Nephron progenitor cell (in vitro differentiated cells): ENCODE measurements around the gene CPNE5.

Experiments
- DNase-seq: peaks from one replicate; pipeline ENCODE4 v3.0.0; 2021
- H3K27ac Mint-ChIP-seq: 2 replicates; pipeline ENCODE4 v1.8.0; 2021; ENCODE audit warnings: mild to moderate bottlenecking, moderate library complexity, mixed read lengths
- H3K27me3 Mint-ChIP-seq: 2 replicates; pipeline ENCODE4 v1.8.0; 2021; ENCODE audit warnings: mild to moderate bottlenecking, low read depth, mixed read lengths; ENCODE audit not compliant: poor library complexity
- H3K36me3 Mint-ChIP-seq: 2 replicates; pipeline ENCODE4 v1.8.0; 2021; ENCODE audit warnings: low read depth, mixed read lengths
- H3K4me1 Mint-ChIP-seq: 2 replicates; pipeline ENCODE4 v1.8.0; 2021; ENCODE audit warnings: mixed read lengths
- H3K4me3 Mint-ChIP-seq: 2 replicates; pipeline ENCODE4 v1.8.0; 2021; ENCODE audit warnings: mild to moderate bottlenecking, moderate library complexity, mixed read lengths
- H3K9me3 Mint-ChIP-seq: 2 replicates; pipeline ENCODE4 v1.8.0; 2021; ENCODE audit warnings: mild to moderate bottlenecking, moderate library complexity, mixed read lengths
- TF ChIP-seq, protein P1 (sequence below): fragments of 200-600 bp; sonication (generic); IDR thresholded peaks from 2 replicates; pipeline ENCODE4 v1.5.0; 2021; ENCODE audit warnings: antibody characterized with exemption

Gene CPNE5

GRCh38 chr6:36829919-36830544 lies 9.2 kb downstream of the CPNE5 start:
- Mint-ChIP-seq H3K9me3 (peaks cover 4% of the 10 kb centered on the region), H3K4me1 (peaks cover 48% of the 10 kb centered on the region), H3K36me3 (no peaks in the 10 kb centered on the region), H3K27me3 (peaks cover 10% of the 10 kb centered on the region), H3K4me3 (no peak overlapping the region), H3K27ac (no peak overlapping the region)
- DNase-seq = no peak
- TF ChIP-seq, protein P1, sequence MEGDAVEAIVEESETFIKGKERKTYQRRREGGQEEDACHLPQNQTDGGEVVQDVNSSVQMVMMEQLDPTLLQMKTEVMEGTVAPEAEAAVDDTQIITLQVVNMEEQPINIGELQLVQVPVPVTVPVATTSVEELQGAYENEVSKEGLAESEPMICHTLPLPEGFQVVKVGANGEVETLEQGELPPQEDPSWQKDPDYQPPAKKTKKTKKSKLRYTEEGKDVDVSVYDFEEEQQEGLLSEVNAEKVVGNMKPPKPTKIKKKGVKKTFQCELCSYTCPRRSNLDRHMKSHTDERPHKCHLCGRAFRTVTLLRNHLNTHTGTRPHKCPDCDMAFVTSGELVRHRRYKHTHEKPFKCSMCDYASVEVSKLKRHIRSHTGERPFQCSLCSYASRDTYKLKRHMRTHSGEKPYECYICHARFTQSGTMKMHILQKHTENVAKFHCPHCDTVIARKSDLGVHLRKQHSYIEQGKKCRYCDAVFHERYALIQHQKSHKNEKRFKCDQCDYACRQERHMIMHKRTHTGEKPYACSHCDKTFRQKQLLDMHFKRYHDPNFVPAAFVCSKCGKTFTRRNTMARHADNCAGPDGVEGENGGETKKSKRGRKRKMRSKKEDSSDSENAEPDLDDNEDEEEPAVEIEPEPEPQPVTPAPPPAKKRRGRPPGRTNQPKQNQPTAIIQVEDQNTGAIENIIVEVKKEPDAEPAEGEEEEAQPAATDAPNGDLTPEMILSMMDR = no peak

DNA sequence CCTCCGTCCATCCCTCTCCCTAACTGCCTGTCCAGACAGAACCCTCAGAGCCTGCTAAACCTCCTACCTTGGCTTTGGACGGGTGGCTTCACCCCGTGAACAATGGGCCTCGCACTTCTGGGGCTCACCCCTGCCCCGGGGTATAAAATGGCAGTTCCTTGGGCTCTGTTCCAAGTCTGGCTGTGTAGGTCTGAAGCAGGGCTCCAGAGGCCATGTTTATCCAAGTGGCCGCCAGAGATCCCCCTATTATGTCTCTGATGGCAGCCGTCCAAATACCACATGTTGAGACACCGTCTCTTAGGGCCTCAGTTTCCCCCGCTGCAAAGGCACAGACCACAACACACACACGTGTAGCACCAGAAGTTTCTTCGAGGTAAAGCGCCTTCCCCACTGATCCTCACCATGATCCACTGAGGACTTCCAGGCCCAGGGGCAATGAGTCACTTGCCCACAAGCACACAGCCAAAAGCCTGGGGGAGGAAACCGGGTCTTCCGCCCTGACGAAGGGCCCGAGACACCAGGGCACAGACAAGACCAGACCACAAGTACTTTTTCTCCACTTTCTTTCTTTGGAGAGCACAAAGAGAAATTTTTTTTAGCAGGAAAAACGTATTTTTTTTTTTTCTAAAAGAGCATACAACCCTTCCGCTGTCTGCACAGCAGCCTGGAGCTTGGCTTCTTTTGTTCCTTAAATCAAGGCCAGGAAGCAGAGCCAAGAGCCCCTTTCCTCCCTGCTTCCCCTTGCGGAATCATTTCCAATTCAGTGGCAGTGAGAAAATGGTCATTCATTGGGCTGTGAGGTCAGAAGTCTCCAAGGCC lies 11.8 kb downstream of the CPNE5 start:
- H3K36me3 Mint-ChIP-seq = no peaks in the 10 kb centered on the region
- H3K4me3 Mint-ChIP-seq = no peak overlapping the region
- peak overlapping the region; percentile 42 for H3K27ac Mint-ChIP-seq
- TF ChIP-seq, protein P1 = no peak
- no peak for DNase-seq
- H3K4me1 Mint-ChIP-seq = peaks cover 65% of the 10 kb centered on the region
- peaks cover 6% of the 10 kb centered on the region for H3K27me3 Mint-ChIP-seq
- no peaks in the 10 kb centered on the region for H3K9me3 Mint-ChIP-seq

DNA sequence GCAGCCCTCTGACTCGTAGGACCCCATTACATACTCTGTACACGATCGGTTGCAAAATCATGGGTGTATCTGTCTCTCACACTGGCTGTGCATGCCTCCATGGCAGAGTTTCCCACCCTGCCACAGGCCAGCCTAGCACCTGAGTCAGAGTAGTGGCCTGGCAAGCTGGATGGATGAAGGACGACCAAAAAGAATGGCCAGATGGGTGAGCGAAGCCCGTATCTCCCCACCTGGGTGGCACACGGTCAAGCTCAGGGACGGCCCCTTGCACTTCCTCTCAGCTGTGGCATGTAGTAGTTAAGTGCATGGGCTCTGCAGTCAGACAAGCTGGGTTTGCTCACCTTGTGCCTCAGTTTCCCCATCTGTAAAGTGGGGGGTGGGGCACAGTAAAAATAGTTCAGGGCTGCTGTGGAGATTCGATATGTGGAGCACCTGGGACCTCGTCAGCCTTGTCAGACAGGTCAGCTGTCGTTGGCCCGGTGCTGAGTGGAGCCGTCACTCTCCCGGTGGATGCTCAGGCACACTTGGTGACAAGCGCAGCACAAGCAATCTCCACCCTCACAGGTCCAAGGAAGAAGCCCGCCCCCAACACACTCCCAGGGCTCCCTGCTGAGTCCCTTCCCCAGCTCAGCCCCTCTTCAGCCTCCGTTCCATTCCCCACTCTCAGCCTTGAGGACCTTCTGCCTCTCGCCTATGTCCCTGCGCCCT lies 12.6 kb downstream of the CPNE5 start:
- H3K4me3 Mint-ChIP-seq = no peak overlapping the region
- no peak overlapping the region for H3K27ac Mint-ChIP-seq
- TF ChIP-seq, protein P1 = no peak
- H3K36me3 Mint-ChIP-seq = no peaks in the 10 kb centered on the region
- H3K27me3 Mint-ChIP-seq = peaks cover 6% of the 10 kb centered on the region
- DNase-seq = no peak
- H3K9me3 Mint-ChIP-seq = no peaks in the 10 kb centered on the region
- peaks cover 73% of the 10 kb centered on the region for H3K4me1 Mint-ChIP-seq

DNA sequence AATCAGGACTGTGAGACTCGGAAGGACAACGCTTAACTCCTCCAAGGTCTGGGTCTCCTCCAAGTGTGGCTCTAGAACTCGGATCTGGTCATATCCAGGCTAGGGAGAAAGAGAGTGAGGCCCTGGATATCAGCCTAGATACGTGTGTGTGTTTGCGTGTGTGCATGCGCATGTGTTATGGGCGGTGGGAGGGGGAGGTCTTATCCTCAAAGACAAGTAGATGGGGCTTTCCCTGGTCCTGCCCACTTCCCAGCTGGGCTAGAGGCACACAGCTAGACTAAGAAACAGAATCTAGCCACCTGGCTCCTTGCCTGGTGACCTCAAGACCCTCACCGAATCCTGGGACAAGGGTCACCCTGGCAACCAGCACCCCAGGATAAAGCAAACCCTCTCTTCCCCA lies 13.2 kb downstream of the CPNE5 start:
- peaks cover 6% of the 10 kb centered on the region for H3K27me3 Mint-ChIP-seq
- DNase-seq = no peak
- TF ChIP-seq, protein P1 = no peak
- peaks cover 80% of the 10 kb centered on the region for H3K4me1 Mint-ChIP-seq
- no peaks in the 10 kb centered on the region for H3K36me3 Mint-ChIP-seq
- no peak overlapping the region for H3K27ac Mint-ChIP-seq
- H3K9me3 Mint-ChIP-seq = no peaks in the 10 kb centered on the region
- H3K4me3 Mint-ChIP-seq = no peak overlapping the region

DNA sequence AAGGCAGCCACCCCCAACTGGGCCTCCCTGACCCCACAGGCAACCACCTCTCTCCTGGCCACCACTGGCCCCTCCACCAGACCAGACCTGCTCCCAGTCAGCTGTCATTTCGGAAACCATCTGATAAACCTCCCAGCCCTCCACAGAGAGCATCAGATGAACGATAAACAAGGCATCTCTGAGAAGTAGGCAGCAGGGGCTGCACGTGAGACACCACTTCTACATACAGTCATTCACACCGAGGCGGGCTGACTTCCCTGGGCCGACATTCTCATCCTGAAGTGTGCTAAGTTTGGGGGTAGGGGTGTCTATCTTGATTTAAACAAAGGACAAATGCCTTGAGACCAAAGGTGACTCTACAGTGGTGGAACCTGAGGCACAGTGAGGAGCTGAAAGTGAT lies 13.8 kb downstream of the CPNE5 start:
- DNase-seq = no peak
- H3K27ac Mint-ChIP-seq = no peak overlapping the region
- peaks cover 81% of the 10 kb centered on the region for H3K4me1 Mint-ChIP-seq
- no peaks in the 10 kb centered on the region for H3K9me3 Mint-ChIP-seq
- TF ChIP-seq, protein P1 = no peak
- no peaks in the 10 kb centered on the region for H3K36me3 Mint-ChIP-seq
- peaks cover 2% of the 10 kb centered on the region for H3K27me3 Mint-ChIP-seq
- H3K4me3 Mint-ChIP-seq = no peak overlapping the region
